A549 (cell line): Measurements from ENCODE around the gene ZBP1. TPM values are rescaled to one million over a fixed set of nuclear protein-coding genes. Genes with fewer than 3 reads are reported as not detected.

Source experiments
- ATAC-seq, 2 experiments: fragments of 200-7000 bp in 1 of 2; fragments of >200 bp in 1 of 2; cut with Nextera tagmentation in 1 of 2; cut with Tn5 transposase in 1 of 2; 3 replicates each; pipeline versions ENCODE4 v1.8.0 to v1.9.1; 2018 to 2020; ENCODE audit warnings: mild to moderate bottlenecking in 1 of 2, moderate library complexity in 1 of 2
- CTCF ChIA-PET: fragments of 300-600 bp; sonication (Branson Sonifier 250); formaldehyde crosslinking; extraction: SDS; loops from one replicate; lab custom pipeline; 2021; ENCODE audit warnings: antibody characterized with exemption, inconsistent platforms; lab: Yijun Ruan, JAX
- POLR2A ChIA-PET: fragments of 350-600 bp; formaldehyde crosslinking; extraction: SDS; loops from one replicate; lab custom pipeline; 2021; ENCODE audit warnings: antibody characterized with exemption, inconsistent platforms; lab: Yijun Ruan, JAX
- DNase-seq, 2 experiments: peaks; one replicate each; pipeline versions ENCODE4 v3.0.0 to v3.0.0-alpha.2; 2011 to 2016; ENCODE audit warnings: low read depth in 1 of 2, low spot score in 1 of 2
- FAIRE-seq: peaks from 2 replicates; lab custom pipeline; 2011; peaks lifted over from hg19 to GRCh38; lab: Jason Lieb, UNC
- H3K27ac ChIP-seq, 2 experiments: fragments of >200 bp; sonication (Bioruptor Twin); formaldehyde crosslinking; 3 replicates each; pipeline ENCODE4 v1.5.1; 2016 to 2017
- H3K4me1 ChIP-seq: fragments of >200 bp; sonication (Bioruptor Twin); formaldehyde crosslinking; 3 replicates; pipeline ENCODE4 v1.6.1; 2016
- H3K4me2 ChIP-seq: fragments of >200 bp; sonication (Bioruptor Twin); formaldehyde crosslinking; 3 replicates; pipeline ENCODE4 v1.6.1; 2016
- H3K4me3 ChIP-seq: fragments of >200 bp; sonication (Bioruptor Twin); formaldehyde crosslinking; 3 replicates; pipeline ENCODE4 v1.5.1; 2016
- H3K9me3 ChIP-seq: fragments of >200 bp; sonication (Bioruptor Twin); formaldehyde crosslinking; 3 replicates; pipeline ENCODE4 v1.6.1; 2016
- BHLHE40 ChIP-seq: IDR thresholded peaks from 2 replicates; pipeline ENCODE4 v1.6.1; 2012; ENCODE audit warnings: low read depth, low read length, inconsistent platforms
- CEBPB ChIP-seq, 2 experiments: fragments of >200 bp in 1 of 2; sonication (Bioruptor Twin) in 1 of 2; formaldehyde crosslinking in 1 of 2; IDR thresholded peaks; 2 replicates each; pipeline ENCODE4 v1.6.1; 2012 to 2016
- CHD4 ChIP-seq: fragments of 200-600 bp; sonication (generic); IDR thresholded peaks from 2 replicates; pipeline ENCODE4 v1.6.1; 2016; ENCODE audit warnings: antibody characterized with exemption, mild to moderate bottlenecking, borderline replicate concordance
- FOSB ChIP-seq: fragments of 250-450 bp; sonication (Bioruptor Pico); IDR thresholded peaks from 2 replicates; pipeline ENCODE4 v1.5.0; 2020; ENCODE audit warnings: mild to moderate bottlenecking, moderate library complexity
- FOSL2 ChIP-seq, 2 experiments: fragments of 450-650 bp in 1 of 2; fragments of >200 bp in 1 of 2; sonication (Bioruptor Twin) in 1 of 2; formaldehyde crosslinking; IDR thresholded peaks; 2 replicates each; pipeline versions ENCODE4 v1.5.0 to v1.6.1; 2016 to 2020; ENCODE audit warnings: mild to moderate bottlenecking in 1 of 2, moderate library complexity in 1 of 2
- FOXS1 ChIP-seq: fragments of 250-450 bp; sonication (Bioruptor Pico); IDR thresholded peaks from 2 replicates; pipeline ENCODE4 v1.5.0; 2020; ENCODE audit warnings: mild to moderate bottlenecking, moderate library complexity
- HOXB5 ChIP-seq: fragments of 250-450 bp; sonication (Bioruptor Pico); IDR thresholded peaks from 2 replicates; pipeline ENCODE4 v1.5.0; 2020; ENCODE audit warnings: mild to moderate bottlenecking, moderate library complexity
- JUN ChIP-seq, 2 experiments: fragments of >200 bp; sonication (Bioruptor Twin); formaldehyde crosslinking; IDR thresholded peaks; 2 replicates in 1 of 2; 3 replicates in 1 of 2; pipeline ENCODE4 v1.6.1; 2016 to 2017
- MAFK ChIP-seq: fragments of 450-650 bp; IDR thresholded peaks from 2 replicates; pipeline ENCODE4 v1.6.1; 2014; ENCODE audit not compliant: partially characterized antibody
- MYC ChIP-seq: IDR thresholded peaks from 2 replicates; pipeline ENCODE4 v1.6.1; 2012; ENCODE audit warnings: mild to moderate bottlenecking, inconsistent platforms, low read length, improper control_type of control experiment, borderline replicate concordance
- NFE2L2 ChIP-seq: fragments of 150-350 bp; conservative IDR thresholded peaks from 2 replicates; pipeline ENCODE4 v1.6.1; 2014; ENCODE audit warnings: low read length
- NPAS2 ChIP-seq: fragments of 250-450 bp; sonication (Bioruptor Pico); IDR thresholded peaks from 2 replicates; pipeline ENCODE4 v1.8.0; 2022; ENCODE audit warnings: mild to moderate bottlenecking, moderate library complexity, borderline replicate concordance
- NR3C1 ChIP-seq: fragments of >200 bp; sonication (Bioruptor Twin); formaldehyde crosslinking; IDR thresholded peaks from 3 replicates; pipeline ENCODE4 v1.6.1; 2017
- POLR2A ChIP-seq: IDR thresholded peaks from 2 replicates; pipeline ENCODE4 v1.6.1; 2012; ENCODE audit warnings: mild to moderate bottlenecking, low read length
- POLR2AphosphoS2 ChIP-seq: conservative IDR thresholded peaks from 2 replicates; pipeline ENCODE4 v1.6.1; 2012; ENCODE audit warnings: low read length, improper control_type of control experiment, inconsistent platforms
- TFCP2L1 ChIP-seq: fragments of 250-450 bp; sonication (Bioruptor Pico); IDR thresholded peaks from 2 replicates; pipeline ENCODE4 v1.5.0; 2021; ENCODE audit warnings: mild to moderate bottlenecking
- WGBS: methylation state at CpG from one replicate; pipeline ENCODE4 v1.1.6; 2017; ENCODE audit errors: missing lambda C conversion rate; 5-methylcytosine and 5-hydroxymethylcytosine counted together
- polyA plus RNA-seq, 4 experiments: library from polyadenylated mRNA; depleted of rRNA in 3 of 4; stranded (reverse); fragments of >200 nt; fragmentation: RNase III in 1 of 4; extraction: RNeasy Plus Mini Kit Qiagen cat#74134 plus additional on column Dnase treatment in 1 of 4; gene quantifications; 2 replicates in 3 of 4; 3 replicates in 1 of 4; pipeline ENCODE4 v1.2.3, GENCODE V29; 2011 to 2017
- TF ChIP-seq, protein P1 (sequence below): fragments of 150-350 bp; IDR thresholded peaks from 2 replicates; pipeline ENCODE4 v1.6.1; 2014; ENCODE audit warnings: low read depth, mild to moderate bottlenecking, low read length
- TF ChIP-seq, protein P2 (sequence below): IDR thresholded peaks from 2 replicates; pipeline ENCODE4 v1.6.1; 2012
- TF ChIP-seq, protein P3 (sequence below): fragments of >200 bp; sonication (Bioruptor Twin); formaldehyde crosslinking; IDR thresholded peaks from 3 replicates; pipeline ENCODE4 v1.6.1; 2016
- TF ChIP-seq, protein P4 (sequence below): fragments of >200 bp; sonication (Bioruptor Twin); formaldehyde crosslinking; IDR thresholded peaks from 2 replicates; pipeline ENCODE4 v1.6.1; 2016
- TF ChIP-seq, protein P5 (sequence below): IDR thresholded peaks from 2 replicates; pipeline ENCODE4 v1.6.1; 2012

Gene ZBP1
- polyA plus RNA-seq, 2 of the 4 experiments (the other 2 are of a cell fraction): 0.05 TPM; not detected in 1

DNA sequence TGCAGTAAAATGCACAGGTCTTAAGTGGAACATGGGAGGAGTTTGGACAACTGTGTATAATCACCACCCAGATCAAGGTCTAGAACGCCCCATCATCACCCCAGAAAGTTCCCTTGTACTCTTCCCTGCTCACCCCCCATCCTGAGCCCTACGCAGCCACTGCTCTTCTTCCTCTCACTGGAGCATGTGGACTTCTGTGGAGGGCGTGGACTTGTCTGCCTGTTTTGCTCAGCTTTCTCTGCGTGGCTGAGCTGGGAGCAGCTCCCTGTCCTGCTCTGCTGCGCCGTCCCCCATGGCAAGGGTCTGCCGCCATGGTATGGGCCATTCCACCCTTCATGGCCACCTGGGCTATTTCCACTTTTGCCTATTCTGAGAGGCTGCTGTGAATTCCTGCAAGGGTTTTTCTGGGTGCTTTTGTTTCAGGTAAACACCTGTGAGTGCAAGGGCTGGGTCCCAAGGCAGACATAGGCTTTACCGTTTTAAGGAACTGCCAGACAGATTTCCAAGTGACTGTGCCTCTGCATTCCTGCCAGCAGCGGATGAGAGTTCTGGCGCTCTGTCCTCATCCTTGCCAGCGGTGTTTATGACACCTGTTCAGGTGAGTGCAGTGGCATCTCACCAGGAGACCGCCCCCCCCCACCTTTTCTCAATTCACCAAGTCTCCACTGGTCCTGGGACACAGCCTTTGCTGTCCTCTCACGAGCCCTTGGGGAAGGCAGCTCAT, 39.6 kb downstream of the ZBP1 start:
- 61% methylated on average over 13 of the region's 13 CpGs for WGBS
- Histone ChIP-seq H3K9me3 (no peaks in the 10 kb centered on the region), H3K27ac (no peak overlapping the region), H3K4me1 (peaks cover 14% of the 10 kb centered on the region), H3K4me2 (no peak overlapping the region), H3K4me3 (no peak overlapping the region)
- DNase-seq: no peak
- POLR2A ChIA-PET: no interaction called here
- no peak for TF ChIP-seq CEBPB (IDR thresholded peaks at IDR 0.05)
- no peak for TF ChIP-seq BHLHE40
- no peak for TF ChIP-seq TFCP2L1 (CRISPR knock-in tag)
- no peak for TF ChIP-seq POLR2AphosphoS2
- TF ChIP-seq, protein P1, sequence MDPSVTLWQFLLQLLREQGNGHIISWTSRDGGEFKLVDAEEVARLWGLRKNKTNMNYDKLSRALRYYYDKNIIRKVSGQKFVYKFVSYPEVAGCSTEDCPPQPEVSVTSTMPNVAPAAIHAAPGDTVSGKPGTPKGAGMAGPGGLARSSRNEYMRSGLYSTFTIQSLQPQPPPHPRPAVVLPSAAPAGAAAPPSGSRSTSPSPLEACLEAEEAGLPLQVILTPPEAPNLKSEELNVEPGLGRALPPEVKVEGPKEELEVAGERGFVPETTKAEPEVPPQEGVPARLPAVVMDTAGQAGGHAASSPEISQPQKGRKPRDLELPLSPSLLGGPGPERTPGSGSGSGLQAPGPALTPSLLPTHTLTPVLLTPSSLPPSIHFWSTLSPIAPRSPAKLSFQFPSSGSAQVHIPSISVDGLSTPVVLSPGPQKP: no peak
- TF ChIP-seq, all 56 proteins: peak for 0
- ATAC-seq: no peak
- FAIRE-seq: no peak
- CTCF ChIA-PET: interaction anchor here (1.0 to 11.5 kb wide), 7 partner anchors 11 to 66 kb away, joined by 3 to 117 read pairs (median 4); no protein-coding TSS in a partner anchor

DNA sequence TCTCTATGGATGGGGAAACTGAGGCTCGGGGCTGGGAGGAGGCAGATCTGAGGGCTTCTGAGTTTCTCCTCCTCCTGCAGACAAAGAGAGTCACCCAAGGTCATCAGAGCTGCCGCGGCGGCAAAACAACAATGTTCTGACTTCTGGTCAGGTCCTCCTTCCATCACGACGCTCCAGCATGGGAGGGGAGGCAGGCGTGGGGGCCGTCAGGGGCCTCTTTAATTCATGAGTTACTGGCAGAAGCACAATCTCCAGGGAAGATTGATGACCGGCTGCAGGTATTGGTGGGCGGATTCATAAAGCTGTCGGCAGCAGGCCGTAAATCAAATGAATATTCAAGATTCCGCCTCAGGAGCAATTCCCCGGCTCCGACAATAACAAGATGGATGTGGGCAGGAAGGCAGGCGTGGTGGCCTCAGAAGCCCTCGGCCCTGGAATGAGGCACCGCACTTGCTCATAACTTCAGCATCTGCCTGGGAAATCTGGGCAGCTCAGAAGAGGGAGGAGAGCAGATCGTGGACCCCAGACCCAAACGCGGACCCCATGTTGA, 40.3 kb downstream of the ZBP1 start:
- H3K4me1 ChIP-seq: peaks cover 14% of the 10 kb centered on the region
- FAIRE-seq (no peak), DNase-seq (no peak), ATAC-seq (no peak)
- no peak overlapping the region for H3K4me3 ChIP-seq
- TF ChIP-seq NFE2L2 (no peak), FOSL2 (IDR thresholded peaks at IDR 0.05) (no peak), FOSL2 (CRISPR knock-in tag; IDR thresholded peaks at IDR 0.05) (no peak), FOSB (CRISPR knock-in tag) (no peak), MYC (no peak), MAFK (no peak), CHD4 (no peak), TFCP2L1 (CRISPR knock-in tag) (no peak), POLR2A (no peak), NR3C1 (no peak), HOXB5 (CRISPR knock-in tag) (no peak), NPAS2 (CRISPR knock-in tag) (no peak), JUN (IDR thresholded peaks at IDR 0.05) (no peak)
- TF ChIP-seq, protein P2, sequence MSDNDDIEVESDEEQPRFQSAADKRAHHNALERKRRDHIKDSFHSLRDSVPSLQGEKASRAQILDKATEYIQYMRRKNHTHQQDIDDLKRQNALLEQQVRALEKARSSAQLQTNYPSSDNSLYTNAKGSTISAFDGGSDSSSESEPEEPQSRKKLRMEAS: no peak
- TF ChIP-seq, protein P3, sequence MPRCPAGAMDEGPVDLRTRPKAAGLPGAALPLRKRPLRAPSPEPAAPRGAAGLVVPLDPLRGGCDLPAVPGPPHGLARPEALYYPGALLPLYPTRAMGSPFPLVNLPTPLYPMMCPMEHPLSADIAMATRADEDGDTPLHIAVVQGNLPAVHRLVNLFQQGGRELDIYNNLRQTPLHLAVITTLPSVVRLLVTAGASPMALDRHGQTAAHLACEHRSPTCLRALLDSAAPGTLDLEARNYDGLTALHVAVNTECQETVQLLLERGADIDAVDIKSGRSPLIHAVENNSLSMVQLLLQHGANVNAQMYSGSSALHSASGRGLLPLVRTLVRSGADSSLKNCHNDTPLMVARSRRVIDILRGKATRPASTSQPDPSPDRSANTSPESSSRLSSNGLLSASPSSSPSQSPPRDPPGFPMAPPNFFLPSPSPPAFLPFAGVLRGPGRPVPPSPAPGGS: no peak
- TF ChIP-seq, protein P4, sequence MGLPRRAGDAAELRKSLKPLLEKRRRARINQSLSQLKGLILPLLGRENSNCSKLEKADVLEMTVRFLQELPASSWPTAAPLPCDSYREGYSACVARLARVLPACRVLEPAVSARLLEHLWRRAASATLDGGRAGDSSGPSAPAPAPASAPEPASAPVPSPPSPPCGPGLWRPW: no peak
- POLR2A ChIA-PET: no interaction called here
- WGBS: 49% methylated on average over 20 of the region's 21 CpGs
- H3K9me3 ChIP-seq: no peaks in the 10 kb centered on the region
- CTCF ChIA-PET: interaction anchor here (1.0 to 11.5 kb wide), 5 partner anchors 14 to 657 kb away, joined by 3 to 117 read pairs (median 4); no protein-coding TSS in a partner anchor
- H3K27ac ChIP-seq: no peak overlapping the region
- H3K4me2 ChIP-seq: no peak overlapping the region

DNA sequence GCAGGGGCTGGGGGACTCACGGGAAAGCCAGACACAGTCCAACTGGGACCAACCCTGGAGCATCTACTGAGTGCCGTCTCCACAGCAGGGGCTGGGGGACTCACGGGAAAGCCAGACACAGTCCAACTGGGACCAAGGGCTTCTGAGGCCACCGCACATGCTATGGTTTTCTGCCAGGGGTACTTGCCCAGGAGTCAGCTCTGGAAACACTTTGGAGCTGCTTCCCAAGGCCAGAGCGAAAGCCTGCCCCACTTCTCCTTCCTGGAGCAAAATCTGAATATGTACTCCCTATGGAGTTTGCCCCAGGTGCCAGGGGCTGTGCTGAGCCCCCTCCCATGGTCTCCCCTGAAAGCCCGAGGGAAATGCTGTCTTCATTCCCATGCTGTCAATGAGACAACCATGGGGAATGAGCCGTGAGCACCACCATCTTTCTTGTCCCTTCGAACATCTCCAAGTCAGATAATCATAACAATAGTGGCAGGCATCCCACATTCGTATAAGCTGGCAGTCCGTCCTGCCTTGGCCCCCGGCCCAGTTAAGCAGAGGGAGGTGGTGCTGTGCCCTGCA, 40.8 kb downstream of the ZBP1 start:
- WGBS: 36% methylated on average over 7 of the region's 11 CpGs
- H3K4me3 ChIP-seq: no peak overlapping the region
- no peak overlapping the region for H3K4me2 ChIP-seq
- H3K27ac ChIP-seq: no peak overlapping the region
- POLR2A ChIA-PET: no interaction called here
- TF ChIP-seq FOXS1 (no peak), POLR2A (no peak), HOXB5 (CRISPR knock-in tag) (no peak)
- TF ChIP-seq, protein P5, sequence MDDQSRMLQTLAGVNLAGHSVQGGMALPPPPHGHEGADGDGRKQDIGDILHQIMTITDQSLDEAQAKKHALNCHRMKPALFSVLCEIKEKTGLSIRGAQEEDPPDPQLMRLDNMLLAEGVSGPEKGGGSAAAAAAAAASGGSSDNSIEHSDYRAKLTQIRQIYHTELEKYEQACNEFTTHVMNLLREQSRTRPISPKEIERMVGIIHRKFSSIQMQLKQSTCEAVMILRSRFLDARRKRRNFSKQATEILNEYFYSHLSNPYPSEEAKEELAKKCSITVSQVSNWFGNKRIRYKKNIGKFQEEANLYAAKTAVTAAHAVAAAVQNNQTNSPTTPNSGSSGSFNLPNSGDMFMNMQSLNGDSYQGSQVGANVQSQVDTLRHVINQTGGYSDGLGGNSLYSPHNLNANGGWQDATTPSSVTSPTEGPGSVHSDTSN: no peak
- no peak for FAIRE-seq
- CTCF ChIA-PET: interaction anchor here (0.9 to 11.5 kb wide), 7 partner anchors 14 to 658 kb away, joined by 3 to 117 read pairs (median 4); no protein-coding TSS in a partner anchor
- no peak for DNase-seq
- H3K4me1 ChIP-seq: peaks cover 14% of the 10 kb centered on the region
- ATAC-seq: no peak
- no peaks in the 10 kb centered on the region; the same call in 2 of the 3 replicates for H3K9me3 ChIP-seq
